OCI-LY7 (cell line): ENCODE measurements around the gene HYAL1.

Experiments
- CTCF ChIP-seq: fragments of 200-600 bp; sonication (generic); conservative IDR thresholded peaks from 2 replicates; pipeline ENCODE4 v1.5.1; 2014; ENCODE audit warnings: mild to moderate bottlenecking, antibody characterized with exemption, low read length, moderate library complexity, mixed read lengths
- EZH2phosphoT487 ChIP-seq: fragments of 200-600 bp; sonication (generic); IDR thresholded peaks from 2 replicates; pipeline ENCODE4 v1.6.1; 2018; ENCODE audit warnings: low read depth, borderline replicate concordance, mild to moderate bottlenecking, mixed run types, antibody characterized with exemption, low read length, moderate library complexity, mixed read lengths

DNA sequence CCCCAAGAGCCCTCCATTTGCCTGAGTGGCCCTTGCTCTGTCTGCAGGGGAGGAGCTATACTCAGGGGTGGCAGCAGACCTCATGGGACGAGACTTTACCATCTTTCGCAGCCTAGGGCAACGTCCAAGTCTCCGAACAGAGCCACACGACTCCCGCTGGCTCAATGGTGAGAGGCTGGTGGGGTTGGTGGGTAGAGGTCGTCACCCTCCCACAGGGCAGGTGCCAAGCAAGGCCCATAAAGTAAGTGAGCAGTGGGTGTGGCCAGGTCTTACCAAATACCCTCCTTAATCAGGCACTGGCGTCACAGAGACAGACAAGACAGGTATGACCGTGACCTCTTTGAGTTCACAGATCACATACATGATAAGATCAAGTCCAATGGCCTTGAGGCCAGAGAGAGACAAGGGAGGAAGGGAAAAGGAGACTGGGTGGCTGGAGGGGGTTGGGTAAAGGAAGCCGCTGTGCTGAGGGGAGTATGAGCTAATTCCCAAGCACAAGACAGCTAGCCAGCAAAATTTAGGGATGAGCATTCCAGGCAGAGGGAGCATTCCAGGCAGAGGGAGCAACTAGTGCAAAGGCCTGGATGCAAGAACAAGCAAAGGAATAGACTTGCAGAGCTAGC, 31.9 kb downstream of the HYAL1 start:
- TF ChIP-seq CTCF (no peak), EZH2phosphoT487 (no peak)
